HG02938 (cell line): Measurements from ENCODE around the gene ZMYM2.
A peak's percentile ranks its signal among the peaks of the same experiment; 100 is the strongest.

ENCODE experiments used
- ATAC-seq: cut with Tn5 transposase; IDR thresholded peaks from one replicate; pipeline ENCODE4 v1.9.1; 2021; ENCODE audit warnings: mild to moderate bottlenecking, moderate library complexity; ENCODE audit not compliant: unreplicated experiment

ZMYM2 gene

GRCh38 chr13:20043207-20043925, 84.8 kb downstream of the ZMYM2 start:
- ATAC-seq = no peak

- ATAC-seq = no peak
Observed at GRCh38 chr13:20044086-20044485, 85.6 kb downstream of the ZMYM2 start.

GRCh38 chr13:20045950-20046548, 87.5 kb downstream of the ZMYM2 start:
- ATAC-seq = no peak

GRCh38 chr13:20049558-20050473, 91.3 kb downstream of the ZMYM2 start:
- no peak for ATAC-seq

DNA sequence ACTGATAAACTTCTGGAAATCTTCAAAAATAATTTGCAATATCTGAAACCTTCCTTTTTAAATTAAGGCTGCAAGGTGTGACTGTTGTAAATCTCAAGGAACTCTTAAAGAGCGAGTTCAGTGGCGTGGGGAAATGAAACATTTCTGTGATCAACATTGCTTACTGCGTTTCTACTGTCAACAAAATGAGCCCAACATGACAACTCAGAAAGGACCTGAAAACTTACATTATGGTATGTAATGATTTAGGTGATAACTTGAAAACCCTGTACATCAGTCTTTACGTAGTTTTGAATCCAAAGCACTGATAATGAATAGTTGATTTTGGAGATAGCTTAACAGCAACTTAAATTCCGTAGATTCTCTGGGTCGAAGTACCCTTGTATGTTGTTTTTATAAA, 92.8 kb downstream of the ZMYM2 start:
- ATAC-seq = no peak

- ATAC-seq = no peak
Observed at GRCh38 chr13:20053016-20053415, 94.5 kb downstream of the ZMYM2 start.

DNA sequence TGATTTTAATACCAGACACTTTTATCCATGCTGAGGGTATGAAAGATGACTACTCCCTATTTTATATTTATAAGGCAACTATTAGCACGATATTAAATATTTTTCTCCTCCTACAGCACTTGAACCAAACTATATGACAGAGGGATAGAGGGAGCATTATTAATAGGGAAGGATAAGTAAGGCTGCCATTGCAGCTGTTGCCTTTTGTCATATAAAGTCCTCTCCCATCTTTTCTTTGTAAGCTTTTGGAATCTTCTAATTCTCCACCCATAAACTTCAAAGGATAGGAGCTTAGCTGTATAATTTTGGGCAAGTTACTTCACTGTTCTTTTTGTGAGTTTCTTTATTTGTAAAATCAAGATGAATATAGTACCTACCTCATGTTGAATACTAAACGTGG, 95.4 kb downstream of the ZMYM2 start:
- no peak for ATAC-seq

GRCh38 chr13:20054586-20054985, 96.1 kb downstream of the ZMYM2 start:
- no peak for ATAC-seq

GRCh38 chr13:20057214-20057613, 98.7 kb downstream of the ZMYM2 start:
- no peak for ATAC-seq

DNA sequence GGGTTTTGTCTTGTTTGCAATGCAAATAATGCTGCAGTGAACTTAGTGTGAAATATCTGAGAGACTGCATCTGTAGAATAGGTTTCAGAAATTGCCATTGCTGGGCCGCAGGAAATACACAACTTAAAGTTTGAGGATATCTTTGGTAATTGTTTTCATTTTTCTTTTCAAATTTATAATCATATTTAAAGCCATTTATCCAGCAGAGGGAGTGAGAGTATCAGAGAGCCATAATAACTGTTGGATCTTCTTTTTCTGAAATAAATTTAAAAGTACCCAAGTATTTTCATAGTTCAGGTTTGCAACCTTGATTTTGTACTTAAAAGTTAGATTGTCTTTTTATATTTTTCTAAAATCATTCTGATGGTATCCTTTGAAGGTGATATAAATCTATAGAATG, 99.4 kb downstream of the ZMYM2 start:
- ATAC-seq = no peak

DNA sequence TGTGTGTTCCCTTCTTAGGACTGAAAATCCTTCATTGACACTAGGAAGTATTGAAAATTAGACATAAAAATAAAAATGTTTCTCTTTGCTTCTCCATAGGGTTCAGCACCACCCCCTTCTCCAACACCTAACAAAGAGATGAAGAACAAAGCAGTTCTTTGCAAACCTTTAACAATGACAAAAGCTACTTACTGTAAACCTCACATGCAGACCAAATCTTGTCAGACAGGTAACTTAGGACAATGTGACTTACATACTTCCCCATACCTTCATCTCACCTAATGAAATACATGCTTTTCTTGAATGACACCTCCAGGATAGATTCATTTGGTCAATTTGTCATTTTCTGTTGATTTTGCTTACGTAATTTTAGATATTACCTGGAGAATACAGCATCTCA, 99.9 kb downstream of the ZMYM2 start:
- no peak for ATAC-seq

GRCh38 chr13:20064128-20064527, 105.6 kb downstream of the ZMYM2 start:
- no peak for ATAC-seq

- no peak for ATAC-seq
Observed at GRCh38 chr13:20065516-20065915, 107.0 kb downstream of the ZMYM2 start.

GRCh38 chr13:20069956-20070355, 111.4 kb downstream of the ZMYM2 start:
- ATAC-seq = no peak

GRCh38 chr13:20073775-20074174, 115.2 kb downstream of the ZMYM2 start:
- ATAC-seq = peak; percentile 89

DNA sequence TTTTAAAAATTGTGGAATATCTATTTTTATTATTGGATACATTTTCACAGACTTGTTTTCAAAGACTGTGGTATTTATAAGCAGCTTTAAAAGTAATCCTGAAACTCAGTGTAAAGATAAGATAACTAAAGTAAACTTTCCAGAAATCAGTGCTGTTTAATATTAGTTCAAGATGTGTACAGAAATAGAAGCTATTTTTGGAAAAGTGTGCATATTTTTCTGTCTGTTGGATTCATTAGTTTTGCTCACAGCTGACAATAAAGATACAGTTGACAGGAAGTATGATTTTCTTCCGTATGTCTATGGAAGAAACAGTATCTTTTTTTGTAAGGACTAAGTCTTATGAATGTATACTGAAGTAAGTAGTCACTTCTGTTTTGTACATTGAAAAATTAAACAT, 116.4 kb downstream of the ZMYM2 start:
- ATAC-seq = no peak

DNA sequence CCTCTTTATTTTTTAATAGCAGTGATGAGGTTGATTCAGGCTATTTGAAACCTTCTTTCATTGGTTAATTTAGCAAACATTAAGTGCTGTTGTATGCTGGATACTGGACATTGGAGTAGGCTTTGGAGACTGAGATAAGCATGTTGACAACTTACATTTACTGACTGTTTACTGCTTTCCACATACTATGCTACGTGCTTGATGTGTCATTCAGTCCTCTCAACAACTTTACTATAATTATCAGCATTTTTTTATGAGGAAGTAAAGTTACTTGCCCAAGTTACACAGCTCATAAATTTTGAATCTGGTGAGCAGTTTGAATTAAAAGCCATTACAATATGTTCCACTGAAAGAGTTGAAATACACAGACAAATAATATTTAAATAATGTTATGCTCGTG, 118.6 kb downstream of the ZMYM2 start:
- ATAC-seq = no peak

DNA sequence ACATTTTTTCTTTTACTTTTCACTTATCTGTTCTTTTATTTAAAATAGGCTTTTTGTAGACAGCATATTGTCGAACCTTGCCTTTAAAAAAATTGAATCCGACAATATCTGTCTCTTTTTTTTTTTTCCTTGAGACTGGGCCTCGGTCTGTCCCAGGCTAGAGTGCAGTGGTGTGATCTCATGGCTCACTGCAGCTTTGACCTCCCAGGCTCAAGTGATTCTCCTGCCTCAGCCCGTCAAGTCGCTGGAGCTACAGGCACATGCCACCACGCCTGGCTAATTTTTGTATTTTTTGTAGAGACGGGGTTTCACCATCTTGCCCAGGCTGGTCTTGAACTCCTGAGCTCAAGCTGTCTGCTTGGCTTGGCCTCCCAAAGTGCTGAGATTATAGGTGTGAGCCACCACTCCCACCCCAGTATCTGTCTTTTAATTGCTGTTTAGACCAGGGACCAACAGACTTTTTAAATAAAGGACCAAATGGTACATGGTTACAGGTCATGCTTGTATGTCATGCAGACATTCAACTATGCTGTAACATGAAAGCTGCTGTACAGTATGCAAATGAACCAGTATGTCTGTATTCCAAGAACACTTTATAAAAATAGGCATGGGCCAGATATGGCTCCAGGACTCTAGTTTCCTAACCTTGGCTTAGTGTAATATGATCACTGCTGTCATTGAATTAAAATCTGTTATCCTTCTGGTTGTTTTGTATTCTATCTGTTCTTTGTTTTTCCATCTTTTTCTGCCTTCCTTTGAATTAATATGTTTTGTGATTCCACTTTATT, 122.0 kb downstream of the ZMYM2 start:
- no peak for ATAC-seq

GRCh38 chr13:20090349-20090748, 131.8 kb downstream of the ZMYM2 start:
- no peak for ATAC-seq

DNA sequence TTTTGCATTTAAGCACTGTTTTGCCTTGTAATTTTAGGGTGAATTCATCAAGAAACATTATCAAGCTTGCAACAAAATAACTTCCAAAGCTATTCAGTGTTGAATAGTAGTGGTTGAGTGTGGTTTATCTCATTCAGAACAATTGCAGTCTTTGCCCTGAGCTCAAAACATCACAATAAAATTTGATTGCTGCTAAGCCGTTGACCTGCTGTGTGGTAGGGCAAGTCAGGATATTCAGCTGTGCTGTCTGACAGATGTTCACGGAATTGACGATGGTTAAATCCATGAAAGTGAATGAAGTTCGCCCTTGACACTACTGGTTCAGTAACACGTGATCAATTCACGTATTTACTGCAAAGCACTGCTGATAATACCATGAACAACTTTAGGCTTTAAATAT, 135.4 kb downstream of the ZMYM2 start:
- no peak for ATAC-seq

GRCh38 chr13:20099319-20099718, 140.8 kb downstream of the ZMYM2 start:
- no peak for ATAC-seq
